Adipocyte (in vitro differentiated cells): Measurements from ENCODE around the gene RAB11FIP4.
"Not testable (repeated sequence)": the region's sequence is repeated elsewhere in the genome, so short reads cannot be mapped to it uniquely, and the experiment has no call there.

Experiments
- DNase-seq: peaks from one replicate; pipeline ENCODE4 v3.0.0-alpha.2; 2015; ENCODE audit warnings: low read depth
- H3K27me3 ChIP-seq: replicated peaks from 2 replicates; pipeline ENCODE4 v1.7.0; 2013; ENCODE audit warnings: mild to moderate bottlenecking, low read length, moderate library complexity; ENCODE audit not compliant: control insufficient read depth, insufficient read depth
- H3K36me3 ChIP-seq: 2 replicates; pipeline ENCODE4 v1.7.0; 2013; ENCODE audit warnings: low read length, mild to moderate bottlenecking, moderate library complexity; ENCODE audit not compliant: control insufficient read depth, insufficient read depth, severe bottlenecking
- H3K4me1 ChIP-seq: 2 replicates; pipeline ENCODE4 v1.7.0; 2013; ENCODE audit warnings: mild to moderate bottlenecking, low read length, moderate library complexity; ENCODE audit not compliant: control insufficient read depth, insufficient read depth
- H3K4me3 ChIP-seq: 2 replicates; pipeline ENCODE4 v1.7.0; 2013; ENCODE audit warnings: mild to moderate bottlenecking, low read length, moderate library complexity
- H3K9ac ChIP-seq: 2 replicates; pipeline ENCODE4 v1.7.0; 2013; ENCODE audit warnings: mild to moderate bottlenecking, low read length, moderate library complexity
- H3K9me3 ChIP-seq: 2 replicates; pipeline ENCODE4 v1.7.0; 2013; ENCODE audit warnings: mild to moderate bottlenecking, low read length, moderate library complexity; ENCODE audit not compliant: control insufficient read depth

RAB11FIP4 gene

DNA sequence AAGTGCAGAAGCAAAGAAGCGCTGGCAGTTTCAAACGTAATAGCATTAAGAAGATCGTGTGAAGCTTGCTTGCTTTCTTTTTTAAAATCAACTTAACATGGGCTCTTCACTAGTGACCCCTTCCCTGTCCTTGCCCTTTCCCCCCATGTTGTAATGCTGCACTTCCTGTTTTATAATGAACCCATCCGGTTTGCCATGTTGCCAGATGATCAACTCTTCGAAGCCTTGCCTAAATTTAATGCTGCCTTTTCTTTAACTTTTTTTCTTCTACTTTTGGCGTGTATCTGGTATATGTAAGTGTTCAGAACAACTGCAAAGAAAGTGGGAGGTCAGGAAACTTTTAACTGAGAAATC, 17.4 kb upstream of the RAB11FIP4 start:
- no peaks in the 10 kb centered on the region for H3K9me3 ChIP-seq
- DNase-seq = no peak
- no peaks in the 10 kb centered on the region for H3K27me3 ChIP-seq
- peaks cover 27% of the 10 kb centered on the region for H3K4me1 ChIP-seq
- no peak overlapping the region for H3K4me3 ChIP-seq
- H3K36me3 ChIP-seq = peaks cover 12% of the 10 kb centered on the region
- no peak overlapping the region for H3K9ac ChIP-seq

DNA sequence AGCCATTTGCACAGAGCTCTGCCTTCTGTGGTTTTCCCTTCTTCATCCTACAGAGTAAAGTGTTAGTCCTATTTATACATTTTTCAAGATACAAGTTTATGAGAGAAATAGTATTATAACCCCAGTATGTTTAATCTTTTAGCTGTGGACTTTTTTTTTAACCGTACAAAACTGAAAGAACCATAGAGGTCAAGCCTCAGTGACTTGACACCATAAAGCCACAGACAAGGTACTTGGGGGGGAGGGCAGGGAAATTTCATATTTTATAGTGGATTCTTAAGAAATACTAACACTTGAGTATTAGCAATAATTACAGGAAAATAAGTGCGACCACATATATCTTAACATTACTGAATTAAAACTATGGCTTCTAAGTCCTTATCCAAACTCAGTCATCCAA, 17.0 kb upstream of the RAB11FIP4 start:
- Histone ChIP-seq H3K4me3 (no peak overlapping the region), H3K36me3 (peaks cover 15% of the 10 kb centered on the region), H3K9me3 (no peaks in the 10 kb centered on the region), H3K9ac (no peak overlapping the region), H3K4me1 (peaks cover 23% of the 10 kb centered on the region), H3K27me3 (no peaks in the 10 kb centered on the region)
- DNase-seq = no peak

DNA sequence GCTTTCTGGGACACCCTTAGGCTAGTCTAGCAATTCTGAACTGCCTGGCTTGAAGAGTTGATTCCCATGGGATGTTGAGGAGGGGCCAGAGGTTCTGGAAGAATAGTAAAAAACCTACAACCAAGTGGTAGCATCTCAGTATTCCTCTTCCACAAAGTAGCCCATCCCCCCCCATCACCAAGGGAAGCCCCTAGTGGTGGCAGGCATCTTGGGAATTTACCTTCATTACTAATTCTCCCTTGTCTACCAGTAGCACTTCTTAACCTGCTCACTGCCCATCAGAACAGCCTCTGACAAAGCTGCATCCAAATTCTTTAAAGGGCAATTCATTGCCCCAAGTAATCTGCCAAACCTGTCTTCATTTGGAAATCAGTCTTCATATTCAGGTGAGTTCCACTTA, 12.8 kb upstream of the RAB11FIP4 start:
- peaks cover 20% of the 10 kb centered on the region for H3K36me3 ChIP-seq
- H3K27me3 ChIP-seq = no peaks in the 10 kb centered on the region
- no peak overlapping the region for H3K9ac ChIP-seq
- H3K4me3 ChIP-seq = no peak overlapping the region
- no peaks in the 10 kb centered on the region for H3K9me3 ChIP-seq
- no peak for DNase-seq
- H3K4me1 ChIP-seq = peaks cover 6% of the 10 kb centered on the region

DNA sequence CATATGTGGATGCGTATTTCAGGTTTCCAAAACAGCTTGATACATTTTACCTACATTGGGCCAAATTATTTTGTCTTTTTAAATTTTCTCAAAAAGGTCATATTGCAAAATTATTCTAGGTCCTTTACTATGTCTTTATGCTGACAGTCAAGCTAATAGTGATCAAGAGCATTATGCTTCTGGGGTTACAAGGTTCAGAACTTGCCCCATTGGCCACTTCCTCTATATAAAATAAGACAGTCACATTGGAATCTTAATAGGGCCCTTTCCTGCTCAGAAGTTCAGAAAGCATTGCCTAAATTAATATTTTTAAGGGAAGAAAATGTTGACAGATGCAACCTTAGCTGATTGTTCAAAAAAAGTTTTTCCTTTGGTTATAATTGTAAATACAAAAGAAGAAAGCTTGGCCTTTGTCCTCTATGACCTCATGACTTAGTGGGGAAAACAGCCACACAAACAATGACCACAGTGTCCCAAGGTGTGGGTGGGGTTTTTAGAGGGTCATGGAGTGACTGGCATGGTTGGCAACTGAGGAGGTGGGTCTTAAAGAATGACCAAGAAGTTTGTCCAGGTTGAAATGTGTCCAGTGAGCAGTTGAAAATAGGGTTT, 11.8 kb upstream of the RAB11FIP4 start:
- H3K9ac ChIP-seq = no peak overlapping the region
- H3K9me3 ChIP-seq = no peaks in the 10 kb centered on the region
- H3K36me3 ChIP-seq = peaks cover 11% of the 10 kb centered on the region
- no peaks in the 10 kb centered on the region for H3K27me3 ChIP-seq
- peaks cover 6% of the 10 kb centered on the region for H3K4me1 ChIP-seq
- no peak overlapping the region for H3K4me3 ChIP-seq
- DNase-seq = no peak

DNA sequence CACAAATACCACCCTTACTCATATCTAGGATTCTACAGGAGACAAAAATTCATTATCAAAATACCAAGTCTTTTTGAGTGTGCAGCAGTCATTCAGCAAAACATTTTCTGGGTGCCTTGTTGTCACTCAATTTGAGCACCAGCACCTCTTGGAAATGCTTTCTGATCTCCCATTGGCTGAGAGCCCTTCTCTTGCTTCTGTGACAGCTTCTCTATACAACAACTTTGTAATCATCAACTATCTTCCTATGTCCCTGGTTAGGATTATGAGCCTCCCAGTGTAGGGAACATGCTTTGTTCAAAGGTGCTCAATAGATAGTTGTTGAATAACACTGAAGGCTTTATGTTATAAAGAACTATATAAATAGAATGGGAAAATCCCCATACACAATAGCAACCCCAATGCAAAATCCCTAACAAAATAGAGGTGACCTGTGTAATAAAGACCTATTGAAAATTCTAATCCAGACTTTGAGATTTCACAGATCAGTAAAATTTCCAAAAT, 10.3 kb upstream of the RAB11FIP4 start:
- peaks cover 6% of the 10 kb centered on the region for H3K4me1 ChIP-seq
- no peak overlapping the region for H3K9ac ChIP-seq
- H3K4me3 ChIP-seq = no peak overlapping the region
- no peaks in the 10 kb centered on the region for H3K27me3 ChIP-seq
- peaks cover 11% of the 10 kb centered on the region for H3K36me3 ChIP-seq
- DNase-seq = no peak
- H3K9me3 ChIP-seq = no peaks in the 10 kb centered on the region

DNA sequence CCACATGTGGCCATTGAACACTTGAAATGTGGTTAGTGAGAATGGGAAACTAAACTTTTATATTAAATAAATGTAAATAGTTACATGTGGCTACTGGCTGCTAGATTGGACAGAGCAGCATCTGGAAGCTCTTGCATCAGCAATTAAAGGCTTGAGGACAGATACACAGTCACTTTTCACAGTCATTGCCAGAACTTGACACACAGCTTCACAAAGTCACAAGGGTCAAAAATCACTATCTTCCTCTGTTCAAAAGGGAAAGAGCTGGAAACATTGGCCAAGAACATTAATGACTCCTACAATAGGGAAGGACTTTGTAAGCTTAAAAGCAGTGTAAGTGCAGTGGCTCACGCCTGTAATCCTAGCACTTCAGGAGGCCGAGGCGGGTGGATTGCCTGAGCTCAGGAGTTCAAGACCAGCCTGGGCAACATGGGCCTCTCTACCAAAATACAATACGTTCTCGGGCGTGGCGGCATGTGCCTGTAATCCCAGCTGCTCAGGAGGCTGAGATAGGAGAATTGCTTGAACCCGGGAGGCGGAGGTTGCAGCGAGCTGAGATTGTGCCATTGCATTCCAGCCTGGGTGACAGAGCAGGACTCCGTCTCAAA, 8.7 kb upstream of the RAB11FIP4 start:
- H3K36me3 ChIP-seq = peaks cover 11% of the 10 kb centered on the region
- H3K9ac ChIP-seq, H3K4me1 ChIP-seq, H3K4me3 ChIP-seq, H3K27me3 ChIP-seq, H3K9me3 ChIP-seq, DNase-seq: not testable (repeated sequence)

DNA sequence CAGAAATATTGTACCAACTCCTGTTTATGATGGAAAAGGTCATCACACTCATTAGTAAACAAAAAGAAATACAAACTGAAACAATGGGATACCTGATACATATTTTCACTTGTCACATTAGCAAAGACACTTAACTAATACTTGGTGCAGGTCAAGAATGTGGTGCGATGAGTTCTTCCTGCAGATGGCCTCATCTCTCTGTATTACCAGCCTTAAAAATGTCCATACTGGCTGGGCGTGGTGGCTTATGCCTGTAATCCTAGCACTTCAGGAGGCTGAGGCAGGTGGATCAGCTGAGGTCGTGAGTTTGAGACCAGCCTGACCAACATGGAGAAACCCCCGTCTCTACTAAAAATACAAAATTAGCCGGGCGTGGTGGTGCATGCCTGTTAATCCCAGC, 8.0 kb upstream of the RAB11FIP4 start:
- DNase-seq, H3K4me1 ChIP-seq, H3K27me3 ChIP-seq, H3K4me3 ChIP-seq, H3K9me3 ChIP-seq, H3K9ac ChIP-seq: not testable (repeated sequence)
- peaks cover 11% of the 10 kb centered on the region for H3K36me3 ChIP-seq

DNA sequence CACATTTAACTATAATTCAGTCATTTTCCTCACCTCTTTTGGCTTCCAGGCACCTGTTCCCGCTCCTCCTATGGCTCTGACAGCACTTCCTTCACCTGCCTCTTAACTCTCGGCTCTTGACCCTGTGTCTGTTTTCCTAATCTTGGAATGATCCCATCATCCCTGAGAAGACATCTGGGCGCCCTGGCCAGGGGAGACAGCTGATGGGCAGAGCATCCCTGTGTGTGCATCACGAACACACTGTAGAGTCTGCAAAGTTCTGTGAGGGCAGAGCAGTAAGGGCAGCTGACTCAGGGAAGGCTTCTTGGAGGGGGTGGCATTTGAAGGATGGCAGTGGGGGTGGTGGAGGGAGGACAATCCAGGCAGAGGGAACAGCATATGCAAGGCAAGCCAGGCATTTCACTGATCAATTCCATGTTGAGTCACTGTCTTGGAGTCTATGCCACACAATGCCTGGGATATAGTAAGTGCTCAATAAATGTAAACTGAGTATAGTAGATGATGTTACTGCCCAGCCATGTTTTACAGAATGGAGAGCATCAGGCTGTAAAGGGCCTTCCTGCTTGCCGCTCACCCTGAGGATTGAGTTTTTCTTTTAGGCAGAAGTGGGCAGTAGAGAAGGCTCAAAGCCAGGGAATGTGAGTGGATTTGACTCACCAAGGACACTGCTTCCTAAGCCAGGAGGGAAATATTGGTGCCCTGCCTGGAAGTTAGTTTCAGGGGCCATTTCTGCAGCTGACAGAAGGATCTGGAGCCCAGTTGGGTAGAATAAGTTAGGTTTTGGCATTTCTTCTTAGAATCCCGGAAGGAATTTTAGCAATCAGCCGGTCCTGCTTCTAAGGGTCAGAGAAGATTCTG, 5.8 kb upstream of the RAB11FIP4 start:
- H3K9me3 ChIP-seq = no peaks in the 10 kb centered on the region
- no peak for DNase-seq
- H3K9ac ChIP-seq = no peak overlapping the region
- peaks cover 13% of the 10 kb centered on the region for H3K27me3 ChIP-seq
- H3K4me3 ChIP-seq = no peak overlapping the region
- H3K36me3 ChIP-seq = peaks cover 8% of the 10 kb centered on the region
- peaks cover 3% of the 10 kb centered on the region for H3K4me1 ChIP-seq

DNA sequence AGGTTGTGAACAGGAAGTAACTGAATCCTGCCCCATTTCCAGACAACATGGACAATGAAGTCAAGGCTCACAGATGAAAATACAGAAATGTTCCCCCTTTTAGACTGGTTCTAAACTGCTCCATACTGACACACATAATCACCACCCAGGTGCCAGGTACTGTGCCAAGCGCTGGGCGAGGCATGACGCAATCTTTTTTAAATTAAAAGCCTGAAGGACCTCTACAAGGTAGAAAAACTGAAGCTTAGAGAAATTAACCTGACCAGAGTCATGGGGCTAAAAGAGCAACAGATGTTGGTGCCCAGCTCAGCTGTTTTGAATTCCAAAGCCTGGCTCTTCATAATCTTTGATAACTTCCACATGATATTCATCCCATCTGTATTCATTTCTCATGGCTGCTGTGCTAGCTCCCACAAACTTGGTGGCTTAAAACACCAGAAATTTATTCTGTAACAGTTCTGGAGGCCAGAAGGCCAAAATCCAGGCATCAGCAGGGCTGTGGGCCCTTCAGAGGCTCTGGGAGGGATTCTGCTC, 4.9 kb upstream of the RAB11FIP4 start:
- Histone ChIP-seq H3K27me3 (peaks cover 18% of the 10 kb centered on the region), H3K4me3 (no peak overlapping the region), H3K9ac (no peak overlapping the region), H3K4me1 (peaks cover 3% of the 10 kb centered on the region), H3K9me3 (no peaks in the 10 kb centered on the region), H3K36me3 (peaks cover 8% of the 10 kb centered on the region)
- DNase-seq = no peak

DNA sequence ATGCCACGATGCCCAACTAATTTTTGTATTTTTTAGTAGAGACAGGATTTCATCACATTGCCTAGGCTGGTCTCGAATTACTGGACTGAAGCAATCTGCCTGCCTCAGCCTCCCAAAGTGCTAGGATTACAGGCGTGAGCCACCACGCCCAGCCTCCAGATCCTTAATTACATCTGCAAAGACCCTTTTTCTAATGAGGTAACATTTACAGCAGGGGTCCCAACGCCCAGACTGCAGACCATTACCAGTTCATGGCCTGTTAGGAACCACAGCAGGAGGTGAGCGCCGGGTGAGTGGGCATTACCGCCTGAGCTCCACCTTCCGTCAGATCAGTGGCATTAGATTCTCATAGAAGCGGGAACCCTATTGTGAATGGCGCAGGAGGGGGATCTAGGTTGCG, 4.0 kb upstream of the RAB11FIP4 start:
- peaks cover 3% of the 10 kb centered on the region for H3K4me1 ChIP-seq
- peak; percentile 22 for DNase-seq
- H3K36me3 ChIP-seq = peaks cover 2% of the 10 kb centered on the region
- no peak overlapping the region for H3K9ac ChIP-seq
- no peaks in the 10 kb centered on the region for H3K9me3 ChIP-seq
- H3K27me3 ChIP-seq = peaks cover 22% of the 10 kb centered on the region
- H3K4me3 ChIP-seq = no peak overlapping the region

DNA sequence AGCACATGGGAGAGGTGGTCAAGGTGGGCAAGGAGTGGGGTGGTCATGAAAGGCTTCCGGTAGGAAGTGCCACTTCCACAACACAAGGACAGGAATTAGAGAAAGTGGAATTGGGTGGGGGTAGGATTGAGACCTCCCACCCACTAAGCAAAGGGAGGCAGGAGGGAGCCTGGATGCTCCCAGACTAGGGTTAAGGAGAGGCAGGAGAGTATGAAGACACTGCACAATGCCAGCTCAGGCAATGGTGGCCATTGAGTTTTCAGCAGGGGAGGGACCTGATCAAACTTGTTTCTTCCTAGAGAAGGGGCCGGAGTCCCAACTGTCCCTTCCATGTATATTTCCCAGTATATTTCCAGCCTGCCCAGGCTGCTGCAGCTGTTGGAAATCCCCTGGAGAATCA, 3.1 kb upstream of the RAB11FIP4 start:
- Histone ChIP-seq H3K36me3 (no peaks in the 10 kb centered on the region), H3K9me3 (no peaks in the 10 kb centered on the region), H3K4me3 (no peak overlapping the region), H3K27me3 (peaks cover 30% of the 10 kb centered on the region), H3K4me1 (no peaks in the 10 kb centered on the region), H3K9ac (no peak overlapping the region)
- no peak for DNase-seq
